GM23338 (cell line): ENCODE measurements around the gene APBA2. TPM values are rescaled to one million over a fixed set of nuclear protein-coding genes. Genes with fewer than 3 reads are reported as not detected.
A peak's percentile ranks its signal among the peaks of the same experiment; 100 is the strongest.

Source experiments
- ATAC-seq: fragments of 200-7000 bp; cut with Tn5 transposase; 3 replicates; pipeline ENCODE4 v1.9.1; 2020
- DNase-seq: peaks from one replicate; pipeline ENCODE4 v3.0.0-alpha.2; 2015; ENCODE audit warnings: low spot score
- H2AFZ ChIP-seq: fragments of 200-600 bp; sonication (generic); 2 replicates; pipeline ENCODE4 v1.8.0; 2016; ENCODE audit warnings: antibody characterized with exemption, mild to moderate bottlenecking, moderate library complexity
- H3F3A ChIP-seq: fragments of 200-600 bp; sonication (generic); replicated peaks from 2 replicates; pipeline ENCODE4 v1.8.0; 2017; ENCODE audit warnings: antibody characterized with exemption, mixed run types, low read depth
- H3K27ac ChIP-seq: fragments of 200-600 bp; sonication (generic); 2 replicates; pipeline ENCODE4 v1.6.1; 2016; ENCODE audit warnings: low read depth
- H3K27me3 ChIP-seq: fragments of 200-600 bp; sonication (generic); 2 replicates; pipeline ENCODE4 v1.8.0; 2016; ENCODE audit warnings: mild to moderate bottlenecking, mixed run types, moderate library complexity; ENCODE audit not compliant: insufficient read depth
- H3K36me3 ChIP-seq: fragments of 200-600 bp; sonication (generic); 2 replicates; pipeline ENCODE4 v1.8.0; 2016; ENCODE audit warnings: mild to moderate bottlenecking; ENCODE audit not compliant: insufficient read depth
- H3K4me1 ChIP-seq: fragments of 200-600 bp; sonication (generic); 2 replicates; pipeline ENCODE4 v1.8.0; 2016; ENCODE audit warnings: mild to moderate bottlenecking, moderate library complexity; ENCODE audit not compliant: insufficient read depth
- H3K4me2 ChIP-seq: fragments of 200-600 bp; sonication (generic); 2 replicates; pipeline ENCODE4 v1.7.1; 2017; ENCODE audit warnings: mixed run types
- H3K4me3 ChIP-seq: fragments of 200-600 bp; sonication (generic); 2 replicates; pipeline ENCODE4 v1.6.1; 2016; ENCODE audit warnings: mixed run types
- H3K79me2 ChIP-seq: fragments of 200-600 bp; sonication (generic); replicated peaks from 2 replicates; pipeline ENCODE4 v1.8.0; 2017; ENCODE audit warnings: mild to moderate bottlenecking; ENCODE audit not compliant: insufficient read depth
- H3K9me2 ChIP-seq: fragments of 200-600 bp; sonication (generic); 2 replicates; pipeline ENCODE4 v1.8.0; 2017; ENCODE audit not compliant: insufficient read depth
- H4K20me1 ChIP-seq: fragments of 200-600 bp; sonication (generic); replicated peaks from 2 replicates; pipeline ENCODE4 v1.8.0; 2017; ENCODE audit warnings: mild to moderate bottlenecking; ENCODE audit not compliant: insufficient read depth
- H3K27ac Mint-ChIP-seq: 2 replicates; pipeline ENCODE4 v1.8.0; 2020; ENCODE audit warnings: inconsistent platforms, mild to moderate bottlenecking, moderate library complexity, mixed read lengths
- H3K27me3 Mint-ChIP-seq: 3 replicates; pipeline ENCODE4 v1.8.0; 2022; ENCODE audit warnings: low read depth, mild to moderate bottlenecking, moderate library complexity, mixed read lengths, inconsistent platforms; ENCODE audit not compliant: insufficient read depth, poor library complexity
- H3K36me3 Mint-ChIP-seq: 3 replicates; pipeline ENCODE4 v1.8.0; 2021; ENCODE audit warnings: low read depth, mild to moderate bottlenecking, inconsistent platforms, moderate library complexity, mixed read lengths
- H3K4me1 Mint-ChIP-seq: 3 replicates; pipeline ENCODE4 v1.8.0; 2020; ENCODE audit warnings: mild to moderate bottlenecking, inconsistent platforms, mixed read lengths
- H3K4me3 Mint-ChIP-seq: 3 replicates; pipeline ENCODE4 v1.8.0; 2021; ENCODE audit warnings: moderate library complexity, mild to moderate bottlenecking, inconsistent platforms, mixed read lengths
- H3K9me3 Mint-ChIP-seq: 3 replicates; pipeline ENCODE4 v1.8.0; 2020; ENCODE audit warnings: moderate library complexity, mild to moderate bottlenecking, inconsistent platforms, mixed read lengths
- CREB1 ChIP-seq: fragments of 250-450 bp; sonication (Bioruptor Pico); IDR thresholded peaks from 2 replicates; pipeline ENCODE4 v1.5.0; 2020; ENCODE audit warnings: low read depth, mild to moderate bottlenecking, moderate library complexity
- EZH2 ChIP-seq: fragments of 200-600 bp; sonication (generic); IDR thresholded peaks from one replicate; pipeline ENCODE4 v1.8.0; 2017; ENCODE audit warnings: antibody characterized with exemption, mild to moderate bottlenecking, low read depth; ENCODE audit not compliant: unreplicated experiment
- JUNB ChIP-seq: IDR thresholded peaks from one replicate; pipeline ENCODE4 v1.6.1; 2016; ENCODE audit warnings: antibody characterized with exemption; ENCODE audit not compliant: unreplicated experiment
- POLR2AphosphoS5 ChIP-seq: IDR thresholded peaks from 2 replicates; pipeline ENCODE4 v1.6.1; 2016; ENCODE audit warnings: antibody characterized with exemption, low read depth
- STAT1 ChIP-seq: IDR thresholded peaks from one replicate; pipeline ENCODE4 v1.6.1; 2016; ENCODE audit warnings: antibody characterized with exemption; ENCODE audit not compliant: unreplicated experiment
- ZNF331 ChIP-seq: fragments of 250-450 bp; sonication (Bioruptor Pico); IDR thresholded peaks from 2 replicates; pipeline ENCODE4 v1.5.0; 2020; ENCODE audit warnings: low read depth, mild to moderate bottlenecking, moderate library complexity
- polyA plus RNA-seq: library from polyadenylated mRNA; unstranded; fragments of >200 nt; fragmentation: Nextera tagmentation; extraction: Ambion mirVana; gene quantifications from 2 replicates; pipeline ENCODE4 v1.2.1, GENCODE V29; 2016
- total RNA-seq: library from RNA; depleted of rRNA; stranded (reverse); fragments of >200 nt; shearing (Covaris generic); gene quantifications from 2 replicates; pipeline ENCODE4 v1.2.3, GENCODE V29; 2014
- TF ChIP-seq, protein P1 (sequence below), 2 experiments: fragments of 200-600 bp in 1 of 2; sonication (generic) in 1 of 2; conservative IDR thresholded peaks; 2 replicates each; pipeline versions ENCODE4 v1.5.1 to v1.6.1; 2016 to 2017; ENCODE audit warnings: antibody characterized with exemption in 2 of 2, low read depth in 2 of 2, mild to moderate bottlenecking in 2 of 2, moderate library complexity in 1 of 2
- TF ChIP-seq, protein P2 (sequence below): IDR thresholded peaks from one replicate; pipeline ENCODE4 v1.6.1; 2018; ENCODE audit warnings: antibody characterized with exemption; ENCODE audit not compliant: unreplicated experiment
- TF ChIP-seq, protein P3 (sequence below): fragments of 250-450 bp; sonication (Bioruptor Pico); IDR thresholded peaks from 2 replicates; pipeline ENCODE4 v1.5.0; 2020; ENCODE audit warnings: mild to moderate bottlenecking, moderate library complexity
- TF ChIP-seq, protein P4 (sequence below): IDR thresholded peaks from 2 replicates; pipeline ENCODE4 v1.6.1; 2016; ENCODE audit warnings: antibody characterized with exemption

Gene APBA2
- total and polyA plus RNA-seq, 2 experiments from 2014 or later = 5.9 to 24.7 TPM

DNA sequence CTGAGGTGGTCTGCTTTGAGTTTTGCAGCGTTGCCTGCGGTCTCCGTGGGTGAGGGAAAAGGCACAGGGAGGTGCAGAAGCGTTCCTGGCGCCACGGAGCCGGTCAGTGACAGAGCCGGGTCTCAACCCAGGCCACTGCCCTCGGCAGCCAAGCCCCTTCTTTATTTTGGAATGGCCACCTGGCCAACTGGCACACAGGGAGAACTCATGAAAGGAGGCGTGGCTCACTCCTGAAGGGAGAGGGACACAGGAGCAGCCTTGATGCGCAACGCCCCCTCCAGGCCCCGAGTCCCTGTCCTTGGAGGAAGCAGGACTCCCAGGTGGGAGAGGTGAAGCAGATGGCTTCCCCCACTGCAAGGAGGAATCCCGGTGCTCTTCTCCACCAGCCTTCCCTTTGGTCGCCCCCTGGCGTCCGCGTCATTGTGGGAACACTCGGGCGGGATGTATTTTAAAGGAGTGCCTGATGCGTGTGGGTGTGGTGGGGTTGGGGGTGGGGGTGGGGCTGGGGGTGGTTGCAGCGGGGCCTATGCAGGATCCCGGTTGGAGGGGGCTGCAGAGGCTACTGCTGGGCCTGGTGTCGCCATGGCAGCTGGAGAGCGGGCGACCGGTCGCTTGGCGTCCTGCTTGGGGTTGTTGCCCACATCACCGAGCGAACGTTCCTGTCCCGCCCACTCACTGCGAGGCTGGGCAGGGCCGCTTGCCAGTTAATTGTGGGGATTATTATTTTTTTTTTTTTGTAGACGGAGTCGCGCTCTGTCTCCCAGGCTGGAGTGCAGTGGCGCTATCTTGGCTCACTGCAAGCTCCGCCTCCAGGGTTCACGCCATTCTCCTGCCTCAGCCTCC is 32.6 kb downstream of the APBA2 start:
- H3K79me2 ChIP-seq = no peaks in the 10 kb centered on the region
- no peak overlapping the region for H3K27ac ChIP-seq
- peak overlapping the region; percentile 55 for H3K4me3 ChIP-seq
- H3K4me1 Mint-ChIP-seq = peaks cover 20% of the 10 kb centered on the region
- peak; percentile 89 for ATAC-seq
- H3K9me3 Mint-ChIP-seq = no peaks in the 10 kb centered on the region; the same call in 2 of the 3 replicates
- H3K4me2 ChIP-seq = peak overlapping the region; percentile 75
- H3K27me3 Mint-ChIP-seq = peaks cover 4% of the 10 kb centered on the region
- H3K4me3 Mint-ChIP-seq = peak overlapping the region; percentile 58
- H4K20me1 ChIP-seq = no peaks in the 10 kb centered on the region
- no peaks in the 10 kb centered on the region for H3F3A ChIP-seq
- H3K27ac Mint-ChIP-seq = 0 out of 2 replicates have a peak overlapping the region, but pooled peaks have one; percentile 50
- no peaks in the 10 kb centered on the region for H3K9me2 ChIP-seq
- no peaks in the 10 kb centered on the region for H3K27me3 ChIP-seq
- TF ChIP-seq, protein P1, sequence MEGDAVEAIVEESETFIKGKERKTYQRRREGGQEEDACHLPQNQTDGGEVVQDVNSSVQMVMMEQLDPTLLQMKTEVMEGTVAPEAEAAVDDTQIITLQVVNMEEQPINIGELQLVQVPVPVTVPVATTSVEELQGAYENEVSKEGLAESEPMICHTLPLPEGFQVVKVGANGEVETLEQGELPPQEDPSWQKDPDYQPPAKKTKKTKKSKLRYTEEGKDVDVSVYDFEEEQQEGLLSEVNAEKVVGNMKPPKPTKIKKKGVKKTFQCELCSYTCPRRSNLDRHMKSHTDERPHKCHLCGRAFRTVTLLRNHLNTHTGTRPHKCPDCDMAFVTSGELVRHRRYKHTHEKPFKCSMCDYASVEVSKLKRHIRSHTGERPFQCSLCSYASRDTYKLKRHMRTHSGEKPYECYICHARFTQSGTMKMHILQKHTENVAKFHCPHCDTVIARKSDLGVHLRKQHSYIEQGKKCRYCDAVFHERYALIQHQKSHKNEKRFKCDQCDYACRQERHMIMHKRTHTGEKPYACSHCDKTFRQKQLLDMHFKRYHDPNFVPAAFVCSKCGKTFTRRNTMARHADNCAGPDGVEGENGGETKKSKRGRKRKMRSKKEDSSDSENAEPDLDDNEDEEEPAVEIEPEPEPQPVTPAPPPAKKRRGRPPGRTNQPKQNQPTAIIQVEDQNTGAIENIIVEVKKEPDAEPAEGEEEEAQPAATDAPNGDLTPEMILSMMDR (conservative IDR thresholded peaks at IDR 0.05; ENCODE audit: low read depth in 2 of 2) = peak; percentile 46 to 76
- TF ChIP-seq JUNB (no peak), STAT1 (no peak), ZNF331 (CRISPR knock-in tag) (no peak), EZH2 (no peak), POLR2AphosphoS5 (peak; percentile 26; the same call in 1 of the 2 replicates), CREB1 (CRISPR knock-in tag) (peak; percentile 46; the same call in 1 of the 2 replicates)
- TF ChIP-seq, protein P2, sequence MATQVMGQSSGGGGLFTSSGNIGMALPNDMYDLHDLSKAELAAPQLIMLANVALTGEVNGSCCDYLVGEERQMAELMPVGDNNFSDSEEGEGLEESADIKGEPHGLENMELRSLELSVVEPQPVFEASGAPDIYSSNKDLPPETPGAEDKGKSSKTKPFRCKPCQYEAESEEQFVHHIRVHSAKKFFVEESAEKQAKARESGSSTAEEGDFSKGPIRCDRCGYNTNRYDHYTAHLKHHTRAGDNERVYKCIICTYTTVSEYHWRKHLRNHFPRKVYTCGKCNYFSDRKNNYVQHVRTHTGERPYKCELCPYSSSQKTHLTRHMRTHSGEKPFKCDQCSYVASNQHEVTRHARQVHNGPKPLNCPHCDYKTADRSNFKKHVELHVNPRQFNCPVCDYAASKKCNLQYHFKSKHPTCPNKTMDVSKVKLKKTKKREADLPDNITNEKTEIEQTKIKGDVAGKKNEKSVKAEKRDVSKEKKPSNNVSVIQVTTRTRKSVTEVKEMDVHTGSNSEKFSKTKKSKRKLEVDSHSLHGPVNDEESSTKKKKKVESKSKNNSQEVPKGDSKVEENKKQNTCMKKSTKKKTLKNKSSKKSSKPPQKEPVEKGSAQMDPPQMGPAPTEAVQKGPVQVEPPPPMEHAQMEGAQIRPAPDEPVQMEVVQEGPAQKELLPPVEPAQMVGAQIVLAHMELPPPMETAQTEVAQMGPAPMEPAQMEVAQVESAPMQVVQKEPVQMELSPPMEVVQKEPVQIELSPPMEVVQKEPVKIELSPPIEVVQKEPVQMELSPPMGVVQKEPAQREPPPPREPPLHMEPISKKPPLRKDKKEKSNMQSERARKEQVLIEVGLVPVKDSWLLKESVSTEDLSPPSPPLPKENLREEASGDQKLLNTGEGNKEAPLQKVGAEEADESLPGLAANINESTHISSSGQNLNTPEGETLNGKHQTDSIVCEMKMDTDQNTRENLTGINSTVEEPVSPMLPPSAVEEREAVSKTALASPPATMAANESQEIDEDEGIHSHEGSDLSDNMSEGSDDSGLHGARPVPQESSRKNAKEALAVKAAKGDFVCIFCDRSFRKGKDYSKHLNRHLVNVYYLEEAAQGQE = no peak
- TF ChIP-seq, protein P3, sequence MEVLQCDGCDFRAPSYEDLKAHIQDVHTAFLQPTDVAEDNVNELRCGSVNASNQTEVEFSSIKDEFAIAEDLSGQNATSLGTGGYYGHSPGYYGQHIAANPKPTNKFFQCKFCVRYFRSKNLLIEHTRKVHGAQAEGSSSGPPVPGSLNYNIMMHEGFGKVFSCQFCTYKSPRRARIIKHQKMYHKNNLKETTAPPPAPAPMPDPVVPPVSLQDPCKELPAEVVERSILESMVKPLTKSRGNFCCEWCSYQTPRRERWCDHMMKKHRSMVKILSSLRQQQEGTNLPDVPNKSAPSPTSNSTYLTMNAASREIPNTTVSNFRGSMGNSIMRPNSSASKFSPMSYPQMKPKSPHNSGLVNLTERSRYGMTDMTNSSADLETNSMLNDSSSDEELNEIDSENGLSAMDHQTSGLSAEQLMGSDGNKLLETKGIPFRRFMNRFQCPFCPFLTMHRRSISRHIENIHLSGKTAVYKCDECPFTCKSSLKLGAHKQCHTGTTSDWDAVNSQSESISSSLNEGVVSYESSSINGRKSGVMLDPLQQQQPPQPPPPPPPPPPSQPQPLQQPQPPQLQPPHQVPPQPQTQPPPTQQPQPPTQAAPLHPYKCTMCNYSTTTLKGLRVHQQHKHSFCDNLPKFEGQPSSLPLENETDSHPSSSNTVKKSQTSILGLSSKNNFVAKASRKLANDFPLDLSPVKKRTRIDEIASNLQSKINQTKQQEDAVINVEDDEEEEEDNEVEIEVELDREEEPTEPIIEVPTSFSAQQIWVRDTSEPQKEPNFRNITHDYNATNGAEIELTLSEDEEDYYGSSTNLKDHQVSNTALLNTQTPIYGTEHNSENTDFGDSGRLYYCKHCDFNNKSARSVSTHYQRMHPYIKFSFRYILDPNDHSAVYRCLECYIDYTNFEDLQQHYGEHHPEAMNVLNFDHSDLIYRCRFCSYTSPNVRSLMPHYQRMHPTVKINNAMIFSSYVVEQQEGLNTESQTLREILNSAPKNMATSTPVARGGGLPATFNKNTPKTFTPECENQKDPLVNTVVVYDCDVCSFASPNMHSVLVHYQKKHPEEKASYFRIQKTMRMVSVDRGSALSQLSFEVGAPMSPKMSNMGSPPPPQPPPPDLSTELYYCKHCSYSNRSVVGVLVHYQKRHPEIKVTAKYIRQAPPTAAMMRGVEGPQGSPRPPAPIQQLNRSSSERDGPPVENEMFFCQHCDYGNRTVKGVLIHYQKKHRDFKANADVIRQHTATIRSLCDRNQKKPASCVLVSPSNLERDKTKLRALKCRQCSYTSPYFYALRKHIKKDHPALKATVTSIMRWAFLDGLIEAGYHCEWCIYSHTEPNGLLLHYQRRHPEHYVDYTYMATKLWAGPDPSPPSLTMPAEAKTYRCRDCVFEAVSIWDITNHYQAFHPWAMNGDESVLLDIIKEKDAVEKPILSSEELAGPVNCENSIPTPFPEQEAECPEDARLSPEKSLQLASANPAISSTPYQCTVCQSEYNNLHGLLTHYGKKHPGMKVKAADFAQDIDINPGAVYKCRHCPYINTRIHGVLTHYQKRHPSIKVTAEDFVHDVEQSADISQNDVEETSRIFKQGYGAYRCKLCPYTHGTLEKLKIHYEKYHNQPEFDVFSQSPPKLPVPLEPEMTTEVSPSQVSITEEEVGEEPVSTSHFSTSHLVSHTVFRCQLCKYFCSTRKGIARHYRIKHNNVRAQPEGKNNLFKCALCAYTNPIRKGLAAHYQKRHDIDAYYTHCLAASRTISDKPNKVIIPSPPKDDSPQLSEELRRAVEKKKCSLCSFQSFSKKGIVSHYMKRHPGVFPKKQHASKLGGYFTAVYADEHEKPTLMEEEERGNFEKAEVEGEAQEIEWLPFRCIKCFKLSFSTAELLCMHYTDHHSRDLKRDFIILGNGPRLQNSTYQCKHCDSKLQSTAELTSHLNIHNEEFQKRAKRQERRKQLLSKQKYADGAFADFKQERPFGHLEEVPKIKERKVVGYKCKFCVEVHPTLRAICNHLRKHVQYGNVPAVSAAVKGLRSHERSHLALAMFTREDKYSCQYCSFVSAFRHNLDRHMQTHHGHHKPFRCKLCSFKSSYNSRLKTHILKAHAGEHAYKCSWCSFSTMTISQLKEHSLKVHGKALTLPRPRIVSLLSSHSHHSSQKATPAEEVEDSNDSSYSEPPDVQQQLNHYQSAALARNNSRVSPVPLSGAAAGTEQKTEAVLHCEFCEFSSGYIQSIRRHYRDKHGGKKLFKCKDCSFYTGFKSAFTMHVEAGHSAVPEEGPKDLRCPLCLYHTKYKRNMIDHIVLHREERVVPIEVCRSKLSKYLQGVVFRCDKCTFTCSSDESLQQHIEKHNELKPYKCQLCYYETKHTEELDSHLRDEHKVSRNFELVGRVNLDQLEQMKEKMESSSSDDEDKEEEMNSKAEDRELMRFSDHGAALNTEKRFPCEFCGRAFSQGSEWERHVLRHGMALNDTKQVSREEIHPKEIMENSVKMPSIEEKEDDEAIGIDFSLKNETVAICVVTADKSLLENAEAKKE (CRISPR knock-in tag) = peak; percentile 76; the same call in 1 of the 2 replicates
- TF ChIP-seq, protein P4, sequence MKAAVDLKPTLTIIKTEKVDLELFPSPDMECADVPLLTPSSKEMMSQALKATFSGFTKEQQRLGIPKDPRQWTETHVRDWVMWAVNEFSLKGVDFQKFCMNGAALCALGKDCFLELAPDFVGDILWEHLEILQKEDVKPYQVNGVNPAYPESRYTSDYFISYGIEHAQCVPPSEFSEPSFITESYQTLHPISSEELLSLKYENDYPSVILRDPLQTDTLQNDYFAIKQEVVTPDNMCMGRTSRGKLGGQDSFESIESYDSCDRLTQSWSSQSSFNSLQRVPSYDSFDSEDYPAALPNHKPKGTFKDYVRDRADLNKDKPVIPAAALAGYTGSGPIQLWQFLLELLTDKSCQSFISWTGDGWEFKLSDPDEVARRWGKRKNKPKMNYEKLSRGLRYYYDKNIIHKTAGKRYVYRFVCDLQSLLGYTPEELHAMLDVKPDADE = no peak
- DNase-seq = peak; percentile 95
- peaks cover 8% of the 10 kb centered on the region for H3K4me1 ChIP-seq
- H2AFZ ChIP-seq = peak overlapping the region; percentile 88
- no peaks in the 10 kb centered on the region for H3K36me3 ChIP-seq
- H3K36me3 Mint-ChIP-seq = peaks cover 3% of the 10 kb centered on the region; the same call in 2 of the 3 replicates
